Measurements from ENCODE around the gene CYP2J2. TPM values are rescaled to one million over a fixed set of nuclear protein-coding genes. Genes with fewer than 3 reads are reported as not detected.

Gene CYP2J2
- total RNA-seq, 1 experiment from 2014 or later = 1.6 TPM

DNA sequence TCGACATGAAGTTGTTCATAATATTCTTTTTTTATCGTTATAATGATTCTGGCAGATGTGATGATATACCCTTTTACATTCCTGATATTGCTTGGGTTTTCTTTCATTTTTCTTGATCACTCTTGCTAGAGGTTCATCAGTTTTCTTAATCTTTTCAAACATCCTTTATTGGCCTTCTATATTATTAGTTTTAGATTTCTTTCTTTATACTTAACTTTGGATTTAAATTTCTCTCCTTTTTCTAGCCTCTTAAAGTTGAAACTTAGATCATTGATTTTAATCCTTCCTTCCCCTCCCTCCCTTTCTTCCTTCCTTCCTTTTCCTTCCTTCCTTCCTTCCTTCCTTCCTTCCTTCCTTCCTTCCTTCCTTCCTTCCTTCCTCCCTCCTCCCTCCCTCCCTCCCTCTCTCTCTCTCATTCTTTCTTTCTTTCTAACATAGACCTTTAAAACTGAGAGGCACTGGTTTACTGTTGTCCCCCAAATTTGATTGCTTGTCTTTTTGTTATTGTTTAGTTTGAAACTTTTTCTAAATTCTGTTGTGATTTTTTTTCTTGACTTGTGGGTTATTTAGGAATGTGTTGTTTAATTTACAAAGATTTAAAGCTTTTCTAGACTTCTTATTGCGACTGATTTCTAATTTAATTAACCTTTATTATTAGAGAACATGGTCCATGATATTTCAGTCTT is 80.2 kb downstream of the CYP2J2 start:
- peaks cover 14% of the 10 kb centered on the region; the same call in 1 of the 2 replicates for H3K36me3 ChIP-seq (ENCODE audit: low read depth)
- no peak overlapping the region for H2AFZ ChIP-seq
- H3K9me2 ChIP-seq (ENCODE audit: insufficient read depth) = no peaks in the 10 kb centered on the region
- ChIA-PET CTCF (no interaction called here), POLR2A (ENCODE audit: unreplicated experiment) (no interaction called here)
- no peak overlapping the region for H3K27ac ChIP-seq
- H3K4me3 ChIP-seq = no peak overlapping the region
- H3K4me2 ChIP-seq = no peak overlapping the region
- H3K4me1 ChIP-seq (replicated peaks; ENCODE audit: insufficient read depth) = no peaks in the 10 kb centered on the region
- no peaks in the 10 kb centered on the region for H3K79me2 ChIP-seq (ENCODE audit: low read depth)
- intact Hi-C loops (cut with micrococcal nuclease; ENCODE audit: unreplicated experiment) = no loop called here
- TF ChIP-seq EZH2 (IDR thresholded peaks at IDR 0.05; ENCODE audit: low read depth) = no peak
- TF ChIP-seq, protein P1, sequence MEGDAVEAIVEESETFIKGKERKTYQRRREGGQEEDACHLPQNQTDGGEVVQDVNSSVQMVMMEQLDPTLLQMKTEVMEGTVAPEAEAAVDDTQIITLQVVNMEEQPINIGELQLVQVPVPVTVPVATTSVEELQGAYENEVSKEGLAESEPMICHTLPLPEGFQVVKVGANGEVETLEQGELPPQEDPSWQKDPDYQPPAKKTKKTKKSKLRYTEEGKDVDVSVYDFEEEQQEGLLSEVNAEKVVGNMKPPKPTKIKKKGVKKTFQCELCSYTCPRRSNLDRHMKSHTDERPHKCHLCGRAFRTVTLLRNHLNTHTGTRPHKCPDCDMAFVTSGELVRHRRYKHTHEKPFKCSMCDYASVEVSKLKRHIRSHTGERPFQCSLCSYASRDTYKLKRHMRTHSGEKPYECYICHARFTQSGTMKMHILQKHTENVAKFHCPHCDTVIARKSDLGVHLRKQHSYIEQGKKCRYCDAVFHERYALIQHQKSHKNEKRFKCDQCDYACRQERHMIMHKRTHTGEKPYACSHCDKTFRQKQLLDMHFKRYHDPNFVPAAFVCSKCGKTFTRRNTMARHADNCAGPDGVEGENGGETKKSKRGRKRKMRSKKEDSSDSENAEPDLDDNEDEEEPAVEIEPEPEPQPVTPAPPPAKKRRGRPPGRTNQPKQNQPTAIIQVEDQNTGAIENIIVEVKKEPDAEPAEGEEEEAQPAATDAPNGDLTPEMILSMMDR (conservative IDR thresholded peaks at IDR 0.05) = no peak
- no peaks in the 10 kb centered on the region for H3F3A ChIP-seq (ENCODE audit: insufficient read depth, low read depth)
- H4K20me1 ChIP-seq (ENCODE audit: insufficient read depth) = no peaks in the 10 kb centered on the region
- no peaks in the 10 kb centered on the region for H3K27me3 ChIP-seq (ENCODE audit: insufficient read depth, low read depth)
- no peaks in the 10 kb centered on the region for H3K9me3 ChIP-seq (ENCODE audit: insufficient read depth, low read depth)
- BruUV-seq (replicated peaks) = no TSS peak
- DNase-seq = no peak

DNA sequence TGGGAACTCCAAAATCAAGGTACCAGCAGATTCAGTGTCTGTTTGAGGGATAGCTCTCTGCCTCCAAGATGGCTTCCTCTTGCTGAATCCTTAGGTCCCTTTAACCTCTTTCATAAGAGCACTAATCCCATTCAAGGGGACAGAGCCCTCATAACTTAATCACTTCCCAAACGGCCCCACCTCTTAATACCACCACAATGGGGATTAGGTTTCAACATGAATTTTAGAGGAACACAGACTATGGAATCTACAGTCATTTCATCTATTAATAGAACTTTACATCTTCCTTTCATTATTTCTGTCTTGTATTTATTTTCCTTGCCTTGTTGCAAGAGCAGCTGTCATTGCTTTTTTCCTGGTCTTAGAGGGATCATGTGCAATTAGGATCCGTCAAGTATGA is 81.5 kb downstream of the CYP2J2 start:
- BruUV-seq (replicated peaks) = no TSS peak
- CTCF ChIA-PET = no interaction called here

More for the DNA sequence above, 81.5 kb downstream of the CYP2J2 start:
- Histone ChIP-seq H3K27ac (no peak overlapping the region), H3K4me1 (replicated peaks; ENCODE audit: insufficient read depth) (no peaks in the 10 kb centered on the region), H3K79me2 (ENCODE audit: low read depth) (no peaks in the 10 kb centered on the region), H2AFZ (no peak overlapping the region), H3K9me3 (ENCODE audit: insufficient read depth, low read depth) (no peaks in the 10 kb centered on the region), H3K4me2 (no peak overlapping the region), H3K27me3 (ENCODE audit: insufficient read depth, low read depth) (no peaks in the 10 kb centered on the region), H3K9me2 (ENCODE audit: insufficient read depth) (no peaks in the 10 kb centered on the region), H3F3A (ENCODE audit: insufficient read depth, low read depth) (no peaks in the 10 kb centered on the region), H4K20me1 (ENCODE audit: insufficient read depth) (no peaks in the 10 kb centered on the region), H3K4me3 (no peak overlapping the region), H3K36me3 (ENCODE audit: low read depth) (peaks cover 20% of the 10 kb centered on the region; the same call in 1 of the 2 replicates)
- POLR2A ChIA-PET (ENCODE audit: unreplicated experiment) = no interaction called here
- intact Hi-C loops (cut with micrococcal nuclease; ENCODE audit: unreplicated experiment) = no loop called here
- no peak for DNase-seq
- TF ChIP-seq, protein P1 (conservative IDR thresholded peaks at IDR 0.05) = no peak

Other genes starting within 250 kb of the CYP2J2 start
- 23.7 and 27.9 TPM in 2 replicates for gene HOOK1, start 111.8 kb downstream of the CYP2J2 start, total RNA-seq (2021)
- gene C1orf87, start 147.0 kb upstream of the CYP2J2 start, total RNA-seq (2021) = not detected in 2 replicates